Psoas muscle (tissue), 8 donors: ENCODE measurements around the gene LETM1. TPM values are rescaled to one million over a fixed set of nuclear protein-coding genes. Genes with fewer than 3 reads are reported as not detected.
A peak's percentile ranks its signal among the peaks of the same experiment; 100 is the strongest.

Experiments
- ATAC-seq, 4 donors: fragments of 200-7000 bp; cut with Tn5 transposase; one replicate each; pipeline ENCODE4 v1.9.1; 2020; ENCODE audit warnings: moderate library complexity in 3 of 4, mild to moderate bottlenecking in 2 of 4
- DNase-seq, 2 donors: peaks; one replicate each; pipeline ENCODE4 v3.0.0-alpha.2; 2020
- H3K27ac ChIP-seq: fragments of 200-600 bp; one replicate; pipeline ENCODE4 v1.8.0; 2022
- H3K27me3 ChIP-seq, 3 donors: fragments of 200-600 bp in 1 of 3; one replicate each; pipeline versions ENCODE4 v1.6.1 to v1.8.0; 2013 to 2022; ENCODE audit warnings: low read length in 2 of 3, mild to moderate bottlenecking in 2 of 3, moderate library complexity in 1 of 3; ENCODE audit not compliant: insufficient read depth in 3 of 3
- H3K36me3 ChIP-seq, 2 donors: fragments of 200-600 bp in 1 of 2; one replicate each; pipeline versions ENCODE4 v1.6.1 to v1.8.0; 2013 to 2022; ENCODE audit warnings: low read depth in 1 of 2, mild to moderate bottlenecking in 1 of 2, moderate library complexity in 1 of 2; ENCODE audit not compliant: insufficient read depth in 1 of 2
- H3K4me1 ChIP-seq: fragments of 200-600 bp; one replicate; pipeline ENCODE4 v1.8.0; 2022
- H3K4me3 ChIP-seq: fragments of 200-600 bp; one replicate; pipeline ENCODE4 v1.8.0; 2022; ENCODE audit warnings: mild to moderate bottlenecking
- H3K9me3 ChIP-seq: fragments of 200-600 bp; one replicate; pipeline ENCODE4 v1.8.0; 2022
- CTCF ChIP-seq: fragments of 200-600 bp; IDR thresholded peaks from one replicate; pipeline ENCODE4 v1.8.0; 2022; ENCODE audit warnings: antibody characterized with exemption
- WGBS, 3 donors: extraction: QIAGEN DNeasy Blood & Tissue Kit; methylation state at CpG; one replicate each; pipeline versions ENCODE4 v1.1.6 to v1.1.7; 2013; 5-methylcytosine and 5-hydroxymethylcytosine counted together
- intact Hi-C, 2 donors: fragments of 100-400 bp; cut with DNase I; formaldehyde crosslinking; loops; one replicate each; pipeline versions ENCODE4 v1.11.0 to v1.14.2; 2022
- polyA plus RNA-seq, 3 donors: library from polyadenylated mRNA; stranded (reverse); fragments of 200-250 nt; gene quantifications; one replicate each; pipeline ENCODE4 v1.2.3, GENCODE V29; 2013
- total RNA-seq, 4 donors: library from RNA; stranded (reverse); fragmentation: NEBNext Ultra II Directional in 2 of 4; extraction: Animal tissue kit (Norgen Biotek cat#: 25700) in 2 of 4; gene quantifications; one replicate each; pipeline versions ENCODE4 v1.2.1 to v1.2.4, GENCODE V29; 2021 to 2023
- donor health status: healthy with polysubstance abuse.
- donor health status: DM: no; HTN: no; CAD: no; lungs with moderate emphysema.
- donor health status: Bipolar disorder and iron deficiency.
- donor health status: healthy.
- donor health status: DM: yes; HTN: yes; CAD: no.
- donor health status: DM: no; HTN: no; CAD: no.
- donor health status: DM: no; HTN: no; CAD: no.
- donor health status: DM: yes; HTN: yes; CAD: no.

Gene LETM1
- total and polyA plus RNA-seq, 7 donors = 14.1 to 50.3 (median 26.8) TPM

- H3K4me3 ChIP-seq = no peak overlapping the region
- no peak overlapping the region for H3K27ac ChIP-seq
- 54 to 63% (median 58%) methylated on average over 13 to 33 of the region's 33 CpGs for WGBS, 3 donors
- DNase-seq (no peak), ATAC-seq (no peak)
- no peaks in the 10 kb centered on the region for H3K4me1 ChIP-seq
- peaks cover 0 to 17% (median 11%) of the 10 kb centered on the region in 3 donors for H3K27me3 ChIP-seq
- H3K36me3 ChIP-seq = no peaks in the 10 kb centered on the region
- H3K9me3 ChIP-seq = no peaks in the 10 kb centered on the region
- TF ChIP-seq CTCF = no peak
- intact Hi-C loops = no loop called here
Observed at GRCh38 chr4:1770245-1770644, 85.7 kb downstream of the LETM1 start.

GRCh38 chr4:1769692-1770091, 86.3 kb downstream of the LETM1 start:
- no peak for ATAC-seq
- no peak overlapping the region for H3K27ac ChIP-seq
- intact Hi-C loops = loop anchor here in 1 of 2 donors (1.0 kb wide), 1 partner anchor 38 kb away; no protein-coding TSS in a partner anchor

GRCh38 chr4:1768367-1769034, 87.5 kb downstream of the LETM1 start:
- no peak for ATAC-seq
- no peak for TF ChIP-seq CTCF
- intact Hi-C loops = loop anchor here in 1 of 2 donors (1.0 kb wide), 1 partner anchor 39 kb away; no protein-coding TSS in a partner anchor
- Histone ChIP-seq H3K27me3 (peaks cover 0 to 17% (median 11%) of the 10 kb centered on the region in 3 donors), H3K9me3 (no peaks in the 10 kb centered on the region), H3K36me3 (no peaks in the 10 kb centered on the region), H3K4me1 (no peaks in the 10 kb centered on the region), H3K4me3 (peak overlapping the region; percentile 53), H3K27ac (no peak overlapping the region)
- no peak for DNase-seq
- 79 to 89% (median 84%) methylated on average over 23 of the region's 23 CpGs for WGBS, 3 donors

More at GRCh38 chr4:1769692-1770091, 86.3 kb downstream of the LETM1 start:
- Histone ChIP-seq H3K4me3 (no peak overlapping the region), H3K27me3 (peaks cover 0 to 17% (median 11%) of the 10 kb centered on the region in 3 donors), H3K36me3 (no peaks in the 10 kb centered on the region), H3K9me3 (no peaks in the 10 kb centered on the region), H3K4me1 (no peaks in the 10 kb centered on the region)
- TF ChIP-seq CTCF = no peak
- 83 to 84% (median 83%) methylated on average over 6 of the region's 6 CpGs for WGBS, 3 donors
- DNase-seq = no peak

- ATAC-seq (no peak), DNase-seq (no peak)
- Histone ChIP-seq H3K4me1 (peaks cover 3% of the 10 kb centered on the region), H3K27me3 (peaks cover 0 to 17% (median 11%) of the 10 kb centered on the region in 3 donors), H3K27ac (no peak overlapping the region), H3K9me3 (no peaks in the 10 kb centered on the region), H3K36me3 (no peaks in the 10 kb centered on the region), H3K4me3 (peak overlapping the region; percentile 53)
- intact Hi-C loops = no loop called here
- WGBS, 3 donors = 20 to 49% (median 42%) methylated on average over 11 to 32 of the region's 32 CpGs
- TF ChIP-seq CTCF = no peak
Observed at GRCh38 chr4:1767770-1768366, 88.1 kb downstream of the LETM1 start.
